Liver (tissue), 3 donors: ENCODE data around the gene CENPC.
"Not testable (repeated sequence)": the region's sequence is repeated elsewhere in the genome, so short reads cannot be mapped to it uniquely, and the experiment has no call there.

ENCODE experiments used
- CTCF ChIP-seq: fragments of 150-350 bp; IDR thresholded peaks from 2 replicates; pipeline ENCODE4 v1.5.1; 2017; ENCODE audit warnings: improper control_type of control experiment, low read depth, low read length; ENCODE audit not compliant: missing input control
- FOXA2 ChIP-seq: IDR thresholded peaks from 2 replicates; pipeline ENCODE4 v1.6.1; 2016; ENCODE audit warnings: antibody characterized with exemption
- GABPA ChIP-seq, 2 donors: IDR thresholded peaks in 1 of 2; conservative IDR thresholded peaks in 1 of 2; 2 replicates each; pipeline ENCODE4 v1.6.1; 2016; ENCODE audit warnings: antibody characterized with exemption in 2 of 2, mild to moderate bottlenecking in 1 of 2, moderate library complexity in 1 of 2
- JUND ChIP-seq, 2 donors: IDR thresholded peaks; 2 replicates each; pipeline ENCODE4 v1.6.1; 2016; ENCODE audit warnings: antibody characterized with exemption in 2 of 2
- MAX ChIP-seq: IDR thresholded peaks from 2 replicates; pipeline ENCODE4 v1.6.1; 2016; ENCODE audit warnings: antibody characterized with exemption
- RAD21 ChIP-seq, 2 donors: IDR thresholded peaks; 2 replicates each; pipeline ENCODE4 v1.6.1; 2016; ENCODE audit warnings: antibody characterized with exemption in 2 of 2, mild to moderate bottlenecking in 2 of 2
- TAF1 ChIP-seq: conservative IDR thresholded peaks from 2 replicates; pipeline ENCODE4 v1.6.1; 2016; ENCODE audit warnings: antibody characterized with exemption, mild to moderate bottlenecking
- YY1 ChIP-seq: IDR thresholded peaks from 2 replicates; pipeline ENCODE4 v1.6.1; 2016; ENCODE audit warnings: antibody characterized with exemption, mild to moderate bottlenecking
- ZBTB33 ChIP-seq: IDR thresholded peaks from 2 replicates; pipeline ENCODE4 v1.6.1; 2016; ENCODE audit warnings: antibody characterized with exemption
- TF ChIP-seq, protein P1 (sequence below): IDR thresholded peaks from 2 replicates; pipeline ENCODE4 v1.6.1; 2016; ENCODE audit warnings: antibody characterized with exemption
- TF ChIP-seq, protein P2 (sequence below): IDR thresholded peaks from 2 replicates; pipeline ENCODE4 v1.6.1; 2016; ENCODE audit warnings: antibody characterized with exemption, mild to moderate bottlenecking
- donor health status: healthy.
- donor health status: healthy.

DNA sequence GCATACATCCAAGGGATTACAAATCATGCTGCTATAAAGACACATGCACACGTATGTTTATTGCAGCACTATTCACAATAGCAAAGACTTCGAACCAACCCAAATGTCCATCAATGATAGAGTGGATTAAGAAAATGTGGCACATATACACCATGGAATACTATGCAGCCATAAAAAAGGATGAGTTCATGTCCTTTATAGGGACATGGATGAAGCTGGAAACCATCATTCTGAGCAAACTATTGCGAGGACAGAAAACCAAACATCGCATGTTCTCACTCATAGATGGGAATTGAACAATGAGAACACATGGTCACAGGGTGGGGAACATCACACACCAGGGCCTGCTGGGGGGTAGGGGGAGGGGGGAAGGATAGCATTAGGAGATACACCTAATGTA is 12.9 kb downstream of the CENPC start:
- not testable (repeated sequence) for TF ChIP-seq GABPA (IDR thresholded peaks at IDR 0.05 in 1 of 2, conservative IDR thresholded peaks at IDR 0.05 in 1 of 2); CTCF; RAD21 (IDR thresholded peaks at IDR 0.05); MAX; TAF1; ZBTB33; FOXA2; YY1; JUND (IDR thresholded peaks at IDR 0.05)
- TF ChIP-seq, protein P1, sequence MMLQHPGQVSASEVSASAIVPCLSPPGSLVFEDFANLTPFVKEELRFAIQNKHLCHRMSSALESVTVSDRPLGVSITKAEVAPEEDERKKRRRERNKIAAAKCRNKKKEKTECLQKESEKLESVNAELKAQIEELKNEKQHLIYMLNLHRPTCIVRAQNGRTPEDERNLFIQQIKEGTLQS, result not testable (repeated sequence)
- TF ChIP-seq, protein P2, sequence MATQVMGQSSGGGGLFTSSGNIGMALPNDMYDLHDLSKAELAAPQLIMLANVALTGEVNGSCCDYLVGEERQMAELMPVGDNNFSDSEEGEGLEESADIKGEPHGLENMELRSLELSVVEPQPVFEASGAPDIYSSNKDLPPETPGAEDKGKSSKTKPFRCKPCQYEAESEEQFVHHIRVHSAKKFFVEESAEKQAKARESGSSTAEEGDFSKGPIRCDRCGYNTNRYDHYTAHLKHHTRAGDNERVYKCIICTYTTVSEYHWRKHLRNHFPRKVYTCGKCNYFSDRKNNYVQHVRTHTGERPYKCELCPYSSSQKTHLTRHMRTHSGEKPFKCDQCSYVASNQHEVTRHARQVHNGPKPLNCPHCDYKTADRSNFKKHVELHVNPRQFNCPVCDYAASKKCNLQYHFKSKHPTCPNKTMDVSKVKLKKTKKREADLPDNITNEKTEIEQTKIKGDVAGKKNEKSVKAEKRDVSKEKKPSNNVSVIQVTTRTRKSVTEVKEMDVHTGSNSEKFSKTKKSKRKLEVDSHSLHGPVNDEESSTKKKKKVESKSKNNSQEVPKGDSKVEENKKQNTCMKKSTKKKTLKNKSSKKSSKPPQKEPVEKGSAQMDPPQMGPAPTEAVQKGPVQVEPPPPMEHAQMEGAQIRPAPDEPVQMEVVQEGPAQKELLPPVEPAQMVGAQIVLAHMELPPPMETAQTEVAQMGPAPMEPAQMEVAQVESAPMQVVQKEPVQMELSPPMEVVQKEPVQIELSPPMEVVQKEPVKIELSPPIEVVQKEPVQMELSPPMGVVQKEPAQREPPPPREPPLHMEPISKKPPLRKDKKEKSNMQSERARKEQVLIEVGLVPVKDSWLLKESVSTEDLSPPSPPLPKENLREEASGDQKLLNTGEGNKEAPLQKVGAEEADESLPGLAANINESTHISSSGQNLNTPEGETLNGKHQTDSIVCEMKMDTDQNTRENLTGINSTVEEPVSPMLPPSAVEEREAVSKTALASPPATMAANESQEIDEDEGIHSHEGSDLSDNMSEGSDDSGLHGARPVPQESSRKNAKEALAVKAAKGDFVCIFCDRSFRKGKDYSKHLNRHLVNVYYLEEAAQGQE, result not testable (repeated sequence)
